OCI-LY1 (cell line): ENCODE data around the gene PCP4L1.
"Not testable (repeated sequence)": the region's sequence is repeated elsewhere in the genome, so short reads cannot be mapped to it uniquely, and the experiment has no call there.

Experiments used
- H2AFZ ChIP-seq: fragments of 200-600 bp; sonication (generic), shearing (Covaris generic); 2 replicates; pipeline ENCODE4 v1.6.0; 2014; ENCODE audit warnings: antibody characterized with exemption, mild to moderate bottlenecking, low read length
- H3F3A ChIP-seq: fragments of 200-600 bp; sonication (generic), shearing (Covaris generic); 2 replicates; pipeline ENCODE4 v1.6.0; 2014; ENCODE audit warnings: mild to moderate bottlenecking, antibody characterized with exemption, low read length, moderate library complexity; ENCODE audit not compliant: insufficient read depth
- H3K27ac ChIP-seq: fragments of 200-600 bp; sonication (generic); 2 replicates; pipeline ENCODE4 v1.5.1; 2014; ENCODE audit warnings: low read length, mixed run types, mild to moderate bottlenecking, low read depth; ENCODE audit not compliant: poor library complexity, severe bottlenecking
- H3K27me3 ChIP-seq: fragments of 200-600 bp; sonication (generic); 2 replicates; pipeline ENCODE4 v1.6.0; 2014; ENCODE audit warnings: antibody characterized with exemption, mild to moderate bottlenecking, low read length, moderate library complexity; ENCODE audit not compliant: insufficient read depth
- H3K36me3 ChIP-seq: fragments of 200-600 bp; sonication (generic); 2 replicates; pipeline ENCODE4 v1.6.1; 2014; ENCODE audit warnings: mild to moderate bottlenecking, antibody characterized with exemption, low read length, moderate library complexity, mixed read lengths; ENCODE audit not compliant: insufficient read depth
- H3K4me1 ChIP-seq: fragments of 200-600 bp; sonication (generic); 2 replicates; pipeline ENCODE4 v1.5.1; 2014; ENCODE audit warnings: mild to moderate bottlenecking, low read length, moderate library complexity; ENCODE audit not compliant: insufficient read depth, severe bottlenecking
- H3K4me2 ChIP-seq: fragments of 200-600 bp; sonication (generic), shearing (Covaris generic); 2 replicates; pipeline ENCODE4 v1.6.1; 2014; ENCODE audit warnings: low read length
- H3K4me3 ChIP-seq: fragments of 200-600 bp; sonication (generic); 2 replicates; pipeline ENCODE4 v1.5.1; 2014; ENCODE audit warnings: low read length, low read depth, mild to moderate bottlenecking, mixed read lengths; ENCODE audit not compliant: poor library complexity, severe bottlenecking
- H3K79me2 ChIP-seq: fragments of 200-600 bp; shearing (Covaris generic); 2 replicates; pipeline ENCODE4 v1.6.1; 2016; ENCODE audit warnings: mixed run types, low read length, mixed read lengths; ENCODE audit not compliant: insufficient read depth
- H3K9ac ChIP-seq: fragments of 200-600 bp; sonication (generic), shearing (Covaris generic); 2 replicates; pipeline ENCODE4 v1.6.1; 2014; ENCODE audit warnings: mild to moderate bottlenecking, low read length, mixed read lengths
- H3K9me2 ChIP-seq: fragments of 200-600 bp; sonication (generic), shearing (Covaris generic); 2 replicates; pipeline ENCODE4 v1.6.1; 2014; ENCODE audit warnings: low read depth, mild to moderate bottlenecking, low read length, mixed read lengths
- H3K9me3 ChIP-seq: fragments of 200-600 bp; shearing (Covaris generic); 2 replicates; pipeline ENCODE4 v1.6.1; 2014; ENCODE audit warnings: low read length, mixed read lengths
- H4K20me1 ChIP-seq: fragments of 200-600 bp; sonication (generic), shearing (Covaris generic); 2 replicates; pipeline ENCODE4 v1.6.0; 2016; ENCODE audit warnings: mild to moderate bottlenecking, low read length; ENCODE audit not compliant: insufficient read depth
- EZH2 ChIP-seq: fragments of 200-600 bp; sonication (generic), shearing (Covaris generic); IDR thresholded peaks from 2 replicates; pipeline ENCODE4 v1.8.0; 2017; ENCODE audit warnings: borderline replicate concordance, mixed run types, mild to moderate bottlenecking, antibody characterized with exemption, low read length, moderate library complexity, mixed read lengths
- TF ChIP-seq, protein P1 (sequence below): fragments of 200-600 bp; sonication (generic), shearing (Covaris generic); IDR thresholded peaks from 2 replicates; pipeline ENCODE4 v1.5.1; 2017; ENCODE audit warnings: mild to moderate bottlenecking, antibody characterized with exemption, low read length, moderate library complexity, mixed read lengths

PCP4L1 gene

DNA sequence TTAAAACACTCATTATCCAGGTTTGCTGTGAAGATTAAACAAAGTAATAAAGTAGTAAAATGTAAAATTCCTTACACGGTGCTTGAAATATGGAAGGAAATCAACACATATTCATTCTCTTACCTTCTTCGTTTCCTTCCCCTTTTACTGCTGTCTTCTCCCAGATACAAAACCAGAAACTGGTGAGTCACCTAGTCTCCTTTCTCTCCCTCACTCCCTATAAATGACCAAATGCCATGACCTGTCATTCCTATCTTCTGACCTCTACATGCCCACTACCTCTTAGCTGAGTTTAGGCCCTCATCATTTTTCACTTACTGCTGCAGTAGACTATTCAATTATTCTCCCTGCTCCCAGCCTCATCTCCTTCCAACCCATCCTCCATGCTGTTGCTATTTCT lies 16.2 kb upstream of the PCP4L1 start:
- Histone ChIP-seq H4K20me1 (no peaks in the 10 kb centered on the region), H3K4me2 (no peak overlapping the region), H3K4me1 (no peaks in the 10 kb centered on the region)

DNA sequence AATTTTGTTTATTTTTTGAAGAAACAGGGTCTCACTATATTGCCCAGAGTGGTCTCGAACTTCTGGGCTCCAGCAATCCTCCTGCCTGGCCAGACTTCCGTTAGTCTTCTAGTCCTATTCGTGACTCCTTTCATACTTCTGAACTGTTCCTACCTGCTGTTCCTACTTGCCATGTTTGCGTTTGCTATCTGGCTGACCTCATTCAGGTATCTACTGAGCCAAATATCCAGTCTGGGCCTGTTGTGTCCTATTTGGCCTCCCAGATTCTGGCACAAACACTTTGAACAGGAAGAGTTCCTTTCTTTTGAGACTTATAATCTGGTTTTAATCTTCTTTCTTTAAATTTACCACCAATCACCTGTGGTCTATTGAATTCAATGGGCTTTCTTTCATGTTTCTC lies 13.7 kb upstream of the PCP4L1 start:
- Histone ChIP-seq H4K20me1 (no peaks in the 10 kb centered on the region), H3K9me3 (no peaks in the 10 kb centered on the region), H3K36me3 (no peaks in the 10 kb centered on the region), H3K4me2 (no peak overlapping the region), H3K9me2 (no peaks in the 10 kb centered on the region), H2AFZ (no peak overlapping the region), H3K9ac (no peak overlapping the region), H3K79me2 (no peaks in the 10 kb centered on the region), H3K27ac (no peak overlapping the region), H3K4me3 (no peak overlapping the region), H3F3A (no peaks in the 10 kb centered on the region), H3K4me1 (no peaks in the 10 kb centered on the region), H3K27me3 (no peaks in the 10 kb centered on the region)
- TF ChIP-seq, protein P1, sequence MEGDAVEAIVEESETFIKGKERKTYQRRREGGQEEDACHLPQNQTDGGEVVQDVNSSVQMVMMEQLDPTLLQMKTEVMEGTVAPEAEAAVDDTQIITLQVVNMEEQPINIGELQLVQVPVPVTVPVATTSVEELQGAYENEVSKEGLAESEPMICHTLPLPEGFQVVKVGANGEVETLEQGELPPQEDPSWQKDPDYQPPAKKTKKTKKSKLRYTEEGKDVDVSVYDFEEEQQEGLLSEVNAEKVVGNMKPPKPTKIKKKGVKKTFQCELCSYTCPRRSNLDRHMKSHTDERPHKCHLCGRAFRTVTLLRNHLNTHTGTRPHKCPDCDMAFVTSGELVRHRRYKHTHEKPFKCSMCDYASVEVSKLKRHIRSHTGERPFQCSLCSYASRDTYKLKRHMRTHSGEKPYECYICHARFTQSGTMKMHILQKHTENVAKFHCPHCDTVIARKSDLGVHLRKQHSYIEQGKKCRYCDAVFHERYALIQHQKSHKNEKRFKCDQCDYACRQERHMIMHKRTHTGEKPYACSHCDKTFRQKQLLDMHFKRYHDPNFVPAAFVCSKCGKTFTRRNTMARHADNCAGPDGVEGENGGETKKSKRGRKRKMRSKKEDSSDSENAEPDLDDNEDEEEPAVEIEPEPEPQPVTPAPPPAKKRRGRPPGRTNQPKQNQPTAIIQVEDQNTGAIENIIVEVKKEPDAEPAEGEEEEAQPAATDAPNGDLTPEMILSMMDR, result no peak
- no peak for TF ChIP-seq EZH2

More for the DNA sequence above, 16.2 kb upstream of the PCP4L1 start:
- Histone ChIP-seq H3K27ac (no peak overlapping the region), H3K36me3 (no peaks in the 10 kb centered on the region), H3K4me3 (no peak overlapping the region), H3K9me2 (no peaks in the 10 kb centered on the region), H3K9ac (no peak overlapping the region), H3F3A (no peaks in the 10 kb centered on the region), H3K9me3 (no peaks in the 10 kb centered on the region), H3K27me3 (no peaks in the 10 kb centered on the region), H2AFZ (no peak overlapping the region), H3K79me2 (no peaks in the 10 kb centered on the region)
- TF ChIP-seq, protein P1, result no peak
- no peak for TF ChIP-seq EZH2

DNA sequence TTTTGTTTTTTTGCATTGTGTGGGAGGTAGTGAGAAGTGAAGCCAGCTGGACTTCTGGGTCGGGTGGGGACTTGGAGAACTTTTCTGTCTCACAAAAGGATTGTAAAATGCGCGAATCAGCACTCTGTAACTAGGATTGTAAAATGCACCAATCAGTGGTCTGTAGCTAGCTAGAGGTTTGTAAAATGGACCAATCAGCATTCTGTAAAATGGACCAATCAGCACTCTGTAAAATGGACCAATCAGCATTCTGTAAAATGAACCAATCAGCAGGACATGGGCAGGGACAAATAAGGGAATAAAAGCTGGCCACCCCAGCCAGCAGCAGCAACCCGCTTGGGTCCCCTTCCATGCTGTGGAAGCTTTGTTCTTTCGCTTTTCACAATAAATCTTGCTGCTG lies 8.4 kb upstream of the PCP4L1 start:
- H4K20me1 ChIP-seq, H3K9me3 ChIP-seq, H3K79me2 ChIP-seq, H3K4me1 ChIP-seq, H3K4me3 ChIP-seq, H3K4me2 ChIP-seq, H3F3A ChIP-seq, H3K9me2 ChIP-seq, H3K27ac ChIP-seq, H3K27me3 ChIP-seq, H2AFZ ChIP-seq, H3K9ac ChIP-seq, H3K36me3 ChIP-seq: not testable (repeated sequence)

DNA sequence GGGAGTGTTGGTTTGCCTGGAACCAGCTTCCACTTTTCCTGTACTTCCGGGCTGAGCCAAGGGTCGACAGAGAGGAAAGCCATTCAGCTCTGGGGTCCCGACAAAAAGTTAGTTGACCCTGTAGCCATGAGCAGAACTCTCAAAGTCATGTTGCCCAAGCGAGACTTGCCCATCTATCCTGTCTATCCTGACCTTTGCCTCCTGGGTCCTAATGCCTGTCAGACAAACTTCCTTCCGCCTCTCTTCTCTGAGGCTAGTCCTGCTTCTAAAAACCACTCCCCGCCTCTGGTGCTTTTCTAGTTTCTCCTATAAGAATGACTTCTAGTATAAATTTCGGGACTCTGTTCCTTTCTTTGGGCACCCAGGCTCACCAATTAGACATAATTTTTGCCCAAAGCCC lies 7.7 kb upstream of the PCP4L1 start:
- Histone ChIP-seq H3K79me2 (no peaks in the 10 kb centered on the region), H2AFZ (no peak overlapping the region), H3F3A (no peaks in the 10 kb centered on the region), H3K9ac (no peak overlapping the region), H3K27me3 (peaks cover 6% of the 10 kb centered on the region; the same call in 1 of the 2 replicates), H3K27ac (no peak overlapping the region), H3K4me2 (no peak overlapping the region), H3K4me3 (no peak overlapping the region), H3K36me3 (no peaks in the 10 kb centered on the region), H4K20me1 (no peaks in the 10 kb centered on the region), H3K9me2 (no peaks in the 10 kb centered on the region), H3K4me1 (no peaks in the 10 kb centered on the region), H3K9me3 (no peaks in the 10 kb centered on the region)
- no peak for TF ChIP-seq EZH2
- TF ChIP-seq, protein P1, result no peak
